DND-41 (cell line): Measurements from ENCODE around the gene RAD51B.

Source experiments
- ATAC-seq: fragments of 200-7000 bp; cut with Tn5 transposase; 3 replicates; pipeline ENCODE4 v1.9.1; 2021; ENCODE audit warnings: low read depth; ENCODE audit not compliant: insufficient read depth
- DNase-seq: peaks from one replicate; pipeline ENCODE4 v3.0.0-alpha.2; 2020
- H2AFZ ChIP-seq: 2 replicates; pipeline ENCODE4 v1.6.0; 2012; ENCODE audit warnings: low read depth, low read length
- H3K27ac ChIP-seq: 2 replicates; pipeline ENCODE4 v1.5.1; 2012; ENCODE audit warnings: low read length, inconsistent platforms
- H3K27me3 ChIP-seq: fragments of 200-600 bp; sonication (generic); 2 replicates; pipeline ENCODE4 v1.6.0; 2012; ENCODE audit warnings: low read length, mild to moderate bottlenecking, inconsistent platforms; ENCODE audit not compliant: insufficient read depth, poor library complexity
- H3K36me3 ChIP-seq: 2 replicates; pipeline ENCODE4 v1.5.1; 2012; ENCODE audit warnings: low read length, inconsistent platforms; ENCODE audit not compliant: insufficient read depth
- H3K4me1 ChIP-seq: 2 replicates; pipeline ENCODE4 v1.5.1; 2012; ENCODE audit warnings: mild to moderate bottlenecking, low read length; ENCODE audit not compliant: insufficient read depth
- H3K4me2 ChIP-seq: 2 replicates; pipeline ENCODE4 v1.6.0; 2012; ENCODE audit warnings: mild to moderate bottlenecking, moderate library complexity, low read length, inconsistent platforms; ENCODE audit not compliant: insufficient read depth
- H3K4me3 ChIP-seq, 2 experiments: fragments of 200-600 bp in 1 of 2; shearing (Covaris generic) in 1 of 2; 2 replicates each; pipeline ENCODE4 v1.5.1; 2012 to 2016; ENCODE audit warnings: inconsistent platforms in 2 of 2, low read length in 2 of 2, mild to moderate bottlenecking in 2 of 2, low read depth in 1 of 2, moderate library complexity in 1 of 2
- H3K79me2 ChIP-seq: 2 replicates; pipeline ENCODE4 v1.6.0; 2012; ENCODE audit warnings: low read length, inconsistent platforms; ENCODE audit not compliant: insufficient read depth
- H3K9ac ChIP-seq: 2 replicates; pipeline ENCODE4 v1.6.0; 2012; ENCODE audit warnings: low read depth, mild to moderate bottlenecking, inconsistent platforms, low read length, moderate library complexity
- H3K9me3 ChIP-seq: 2 replicates; pipeline ENCODE4 v1.5.1; 2012; ENCODE audit warnings: low read length, moderate library complexity, mild to moderate bottlenecking, inconsistent platforms; ENCODE audit not compliant: insufficient read depth, severe bottlenecking
- H4K20me1 ChIP-seq: 2 replicates; pipeline ENCODE4 v1.6.0; 2012; ENCODE audit warnings: low read length; ENCODE audit not compliant: insufficient read depth
- CTCF ChIP-seq: IDR thresholded peaks from 2 replicates; pipeline ENCODE4 v1.5.1; 2012; ENCODE audit warnings: borderline replicate concordance, low read length, moderate library complexity, mild to moderate bottlenecking; ENCODE audit not compliant: poor library complexity, severe bottlenecking; ENCODE audit errors: extremely low read depth
- EZH2 ChIP-seq: IDR thresholded peaks from 3 replicates; pipeline ENCODE4 v1.6.1; 2012; ENCODE audit warnings: borderline replicate concordance, low read depth, mild to moderate bottlenecking, moderate library complexity, low read length, inconsistent platforms; ENCODE audit not compliant: severe bottlenecking

RAD51B gene

DNA sequence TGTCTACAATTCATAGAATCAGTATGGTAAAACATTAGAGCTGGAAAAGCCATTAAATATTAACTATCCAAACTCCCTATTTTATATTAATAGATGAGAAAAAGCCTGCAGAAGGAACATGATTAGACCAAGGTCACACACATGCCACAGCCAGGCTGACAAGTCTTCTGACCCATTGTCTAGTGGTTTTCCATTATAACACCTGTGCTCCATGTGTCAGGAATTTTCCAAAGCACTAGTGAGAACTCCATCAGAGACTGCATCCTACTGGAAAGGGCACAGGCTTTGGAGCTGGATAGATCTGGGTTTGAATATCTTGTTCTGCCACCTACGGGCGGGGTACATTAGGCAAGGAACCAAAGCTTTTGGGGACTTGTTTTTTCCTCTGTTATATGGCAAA is 325.5 kb downstream of the RAD51B start:
- Histone ChIP-seq H4K20me1 (no peaks in the 10 kb centered on the region), H3K79me2 (no peaks in the 10 kb centered on the region), H3K27me3 (no peaks in the 10 kb centered on the region), H3K36me3 (no peaks in the 10 kb centered on the region), H2AFZ (no peak overlapping the region), H3K4me2 (no peak overlapping the region), H3K27ac (no peak overlapping the region), H3K9me3 (peaks cover 3% of the 10 kb centered on the region), H3K4me3 (no peak overlapping the region), H3K4me1 (peaks cover 14% of the 10 kb centered on the region), H3K9ac (no peak overlapping the region)
- ATAC-seq (no peak), DNase-seq (no peak)
- TF ChIP-seq EZH2, result no peak

- Histone ChIP-seq H3K9ac (no peak overlapping the region), H4K20me1 (no peaks in the 10 kb centered on the region), H2AFZ (no peak overlapping the region), H3K4me2 (no peak overlapping the region), H3K4me1 (peaks cover 14% of the 10 kb centered on the region), H3K79me2 (no peaks in the 10 kb centered on the region), H3K9me3 (peaks cover 7% of the 10 kb centered on the region), H3K27ac (no peak overlapping the region), H3K4me3 (no peak overlapping the region), H3K27me3 (no peaks in the 10 kb centered on the region), H3K36me3 (no peaks in the 10 kb centered on the region)
- TF ChIP-seq CTCF (no peak), EZH2 (no peak)
- ATAC-seq (no peak), DNase-seq (no peak)
Observed at GRCh38 chr14:68145539-68145938, 326.0 kb downstream of the RAD51B start.

GRCh38 chr14:68146818-68147217 is 327.2 kb downstream of the RAD51B start:
- ATAC-seq (no peak), DNase-seq (no peak)
- Histone ChIP-seq H3K27me3 (no peaks in the 10 kb centered on the region), H3K9me3 (peaks cover 13% of the 10 kb centered on the region), H3K4me2 (no peak overlapping the region), H4K20me1 (no peaks in the 10 kb centered on the region), H3K27ac (no peak overlapping the region), H3K4me1 (peaks cover 14% of the 10 kb centered on the region), H3K4me3 (no peak overlapping the region), H3K79me2 (no peaks in the 10 kb centered on the region), H3K9ac (no peak overlapping the region), H3K36me3 (no peaks in the 10 kb centered on the region), H2AFZ (no peak overlapping the region)
- TF ChIP-seq CTCF (no peak), EZH2 (no peak)

DNA sequence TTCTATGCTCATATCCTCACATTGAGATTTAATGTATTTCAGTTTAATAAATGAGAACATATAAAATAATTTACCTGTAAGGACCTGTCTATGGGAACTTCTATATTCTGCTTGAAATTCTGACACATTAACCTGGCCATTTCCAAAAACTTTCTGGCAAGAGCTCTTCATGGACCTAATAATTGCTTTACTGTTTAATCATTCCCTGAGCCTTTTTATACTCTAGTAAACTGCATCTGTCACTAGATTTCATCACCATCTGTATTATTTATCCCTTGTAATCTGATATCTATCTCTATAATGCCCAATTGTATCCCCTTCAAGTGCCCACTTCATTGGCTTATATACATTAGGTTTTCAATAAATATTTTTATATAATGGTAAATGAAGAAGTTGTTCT is 327.7 kb downstream of the RAD51B start:
- no peaks in the 10 kb centered on the region for H4K20me1 ChIP-seq
- H3K79me2 ChIP-seq, result no peaks in the 10 kb centered on the region
- TF ChIP-seq CTCF (no peak), EZH2 (no peak)
- H3K4me3 ChIP-seq, result no peak overlapping the region
- H3K27me3 ChIP-seq, result no peaks in the 10 kb centered on the region
- ATAC-seq, result no peak
- no peak overlapping the region for H3K9ac ChIP-seq
- H2AFZ ChIP-seq, result no peak overlapping the region
- H3K4me1 ChIP-seq, result peaks cover 14% of the 10 kb centered on the region
- H3K9me3 ChIP-seq, result peaks cover 17% of the 10 kb centered on the region
- DNase-seq, result no peak
- H3K36me3 ChIP-seq, result no peaks in the 10 kb centered on the region
- no peak overlapping the region for H3K4me2 ChIP-seq
- no peak overlapping the region for H3K27ac ChIP-seq
